ENCODE measurements around the gene YPEL3.
"Not testable (repeated sequence)": the region's sequence is repeated elsewhere in the genome, so short reads cannot be mapped to it uniquely, and the experiment has no call there.

GRCh38 chr16:30114833-30115232 is 18.8 kb upstream of the YPEL3 start:
- not testable (repeated sequence) for TF ChIP-seq CTCF, POLR2AphosphoS5, POLR2A (IDR thresholded peaks at IDR 0.05)
